LNCaP clone FGC (cell line): ENCODE measurements around the gene RAMP1.
"Not testable (repeated sequence)": the region's sequence is repeated elsewhere in the genome, so short reads cannot be mapped to it uniquely, and the experiment has no call there.

Experiments
- DNase-seq: peaks from one replicate; pipeline ENCODE4 v3.0.0-alpha.2; 2011; ENCODE audit warnings: low read depth
- H3K4me3 ChIP-seq: 2 replicates; pipeline ENCODE4 v1.5.1; 2011; ENCODE audit warnings: mild to moderate bottlenecking, low read depth, low read length, control low read depth
- TF ChIP-seq, protein P1 (sequence below): IDR thresholded peaks from 2 replicates; pipeline ENCODE4 v1.5.1; 2012; ENCODE audit warnings: mild to moderate bottlenecking; ENCODE audit not compliant: control insufficient read depth, insufficient read depth; ENCODE audit errors: extremely low read depth

RAMP1 gene

DNA sequence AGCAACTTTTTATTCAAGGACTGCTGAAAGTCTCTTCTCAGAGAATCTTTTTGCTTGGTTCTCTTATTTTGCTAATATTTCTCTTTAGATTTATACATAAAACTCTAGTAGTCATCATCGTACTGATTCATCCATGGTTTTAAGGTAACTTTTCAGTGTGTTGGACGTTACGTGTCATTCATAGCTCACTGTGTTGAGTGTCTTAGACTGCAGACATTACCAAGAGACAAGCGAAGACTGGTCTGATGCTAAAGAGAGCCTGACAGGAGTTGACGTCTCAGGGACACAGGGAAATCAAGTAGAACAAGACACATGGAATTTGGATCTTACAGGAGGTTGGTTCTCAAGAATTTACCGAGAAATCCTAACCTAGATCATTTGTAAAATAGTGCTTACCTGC lies 35.3 kb upstream of the RAMP1 start:
- TF ChIP-seq, protein P1, sequence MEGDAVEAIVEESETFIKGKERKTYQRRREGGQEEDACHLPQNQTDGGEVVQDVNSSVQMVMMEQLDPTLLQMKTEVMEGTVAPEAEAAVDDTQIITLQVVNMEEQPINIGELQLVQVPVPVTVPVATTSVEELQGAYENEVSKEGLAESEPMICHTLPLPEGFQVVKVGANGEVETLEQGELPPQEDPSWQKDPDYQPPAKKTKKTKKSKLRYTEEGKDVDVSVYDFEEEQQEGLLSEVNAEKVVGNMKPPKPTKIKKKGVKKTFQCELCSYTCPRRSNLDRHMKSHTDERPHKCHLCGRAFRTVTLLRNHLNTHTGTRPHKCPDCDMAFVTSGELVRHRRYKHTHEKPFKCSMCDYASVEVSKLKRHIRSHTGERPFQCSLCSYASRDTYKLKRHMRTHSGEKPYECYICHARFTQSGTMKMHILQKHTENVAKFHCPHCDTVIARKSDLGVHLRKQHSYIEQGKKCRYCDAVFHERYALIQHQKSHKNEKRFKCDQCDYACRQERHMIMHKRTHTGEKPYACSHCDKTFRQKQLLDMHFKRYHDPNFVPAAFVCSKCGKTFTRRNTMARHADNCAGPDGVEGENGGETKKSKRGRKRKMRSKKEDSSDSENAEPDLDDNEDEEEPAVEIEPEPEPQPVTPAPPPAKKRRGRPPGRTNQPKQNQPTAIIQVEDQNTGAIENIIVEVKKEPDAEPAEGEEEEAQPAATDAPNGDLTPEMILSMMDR = no peak
- no peak overlapping the region for H3K4me3 ChIP-seq
- no peak for DNase-seq

- no peak for DNase-seq
- H3K4me3 ChIP-seq = no peak overlapping the region
- TF ChIP-seq, protein P1 = no peak
These were observed 31.9 kb upstream of the RAMP1 start for GRCh38 chr2:237827421-237827987.

GRCh38 chr2:237830522-237830921 lies 28.9 kb upstream of the RAMP1 start:
- no peak overlapping the region for H3K4me3 ChIP-seq
- TF ChIP-seq, protein P1 = no peak
- no peak for DNase-seq

- no peak for DNase-seq
- TF ChIP-seq, protein P1 = no peak
- H3K4me3 ChIP-seq = no peak overlapping the region
These were observed 25.9 kb upstream of the RAMP1 start for GRCh38 chr2:237833546-237833945.

GRCh38 chr2:237835372-237835771 lies 24.1 kb upstream of the RAMP1 start:
- TF ChIP-seq, protein P1 = no peak
- H3K4me3 ChIP-seq = no peak overlapping the region
- DNase-seq = no peak

DNA sequence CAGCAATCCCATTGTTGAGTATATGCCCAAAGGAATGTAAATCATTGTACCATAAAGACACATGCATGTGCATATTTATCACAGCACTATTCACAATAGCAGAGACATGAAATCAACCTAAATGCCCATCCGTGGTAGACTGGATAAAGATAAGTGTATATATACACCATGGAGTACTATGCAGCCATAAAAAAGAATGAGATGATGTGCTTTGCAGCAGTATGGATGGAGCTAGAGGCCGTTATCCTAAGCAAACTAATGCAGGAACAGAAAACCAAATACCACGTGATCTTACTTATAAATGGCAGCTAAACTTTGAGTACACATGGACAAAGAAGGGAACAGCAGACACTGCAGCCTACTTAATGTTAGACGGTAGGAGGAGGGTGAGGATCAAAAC lies 18.4 kb upstream of the RAMP1 start:
- no peak for DNase-seq
- H3K4me3 ChIP-seq = no peak overlapping the region
- TF ChIP-seq, protein P1 = no peak

DNA sequence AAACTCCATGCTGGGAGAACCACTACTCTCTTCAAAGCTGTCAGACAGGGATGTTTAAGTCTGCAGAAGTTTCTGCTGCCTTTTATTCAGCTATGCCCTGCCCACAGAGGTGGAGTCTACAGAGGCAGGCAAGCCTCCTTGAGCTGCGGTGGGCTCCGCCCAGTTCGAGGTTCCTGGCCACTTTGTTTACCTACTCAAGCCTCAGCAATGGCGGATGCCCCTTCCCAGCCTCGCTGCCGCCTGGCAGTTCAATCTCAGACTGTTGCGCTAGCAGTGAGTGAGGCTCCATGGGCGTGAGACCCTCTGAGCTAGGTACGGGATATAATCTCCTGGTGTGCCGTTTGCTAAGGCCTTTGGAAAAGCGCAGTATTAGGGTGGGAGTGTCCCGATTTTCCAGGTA lies 10.5 kb upstream of the RAMP1 start:
- not testable (repeated sequence) for H3K4me3 ChIP-seq, DNase-seq

DNA sequence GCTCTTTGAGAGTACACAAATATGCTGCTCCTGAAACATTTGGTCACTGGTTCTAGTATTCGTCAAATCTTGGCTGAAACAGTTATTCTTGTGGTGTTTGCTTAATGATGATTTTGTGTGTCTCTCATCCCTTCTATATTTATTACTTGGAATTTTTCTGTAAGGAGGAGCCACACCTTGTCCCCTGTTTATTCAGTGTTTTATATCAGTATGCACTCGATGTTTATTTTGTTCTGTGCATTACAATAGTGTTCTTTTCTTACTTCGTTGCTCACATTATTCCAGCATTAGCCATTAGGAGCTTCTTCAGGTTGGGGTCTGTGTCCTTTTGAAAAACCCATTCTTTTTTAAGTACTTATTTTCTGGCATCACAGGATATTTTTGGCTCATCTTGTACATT lies 5.1 kb upstream of the RAMP1 start:
- TF ChIP-seq, protein P1 = no peak
- DNase-seq = no peak
- no peak overlapping the region for H3K4me3 ChIP-seq
